Trophoblast cell (in vitro differentiated cells and primary cell): ENCODE results near the gene PRSS21.

Experiments
- DNase-seq, 2 donors: peaks; one replicate each; pipeline ENCODE4 v3.0.0-alpha.2; 2016
- H2AFZ ChIP-seq: 2 replicates; pipeline ENCODE4 v1.6.1; 2013; ENCODE audit warnings: low read length, moderate library complexity, mild to moderate bottlenecking; ENCODE audit not compliant: insufficient read depth, poor library complexity
- H2AK5ac ChIP-seq: 2 replicates; pipeline ENCODE4 v1.6.1; 2013; ENCODE audit warnings: mild to moderate bottlenecking, low read length
- H2BK120ac ChIP-seq: 2 replicates; pipeline ENCODE4 v1.6.1; 2013; ENCODE audit warnings: low read length, mild to moderate bottlenecking, moderate library complexity; ENCODE audit not compliant: insufficient read depth, poor library complexity
- H2BK12ac ChIP-seq: 2 replicates; pipeline ENCODE4 v1.6.1; 2013; ENCODE audit warnings: mild to moderate bottlenecking, low read length, moderate library complexity
- H2BK5ac ChIP-seq: 2 replicates; pipeline ENCODE4 v1.6.1; 2013; ENCODE audit warnings: low read length, low read depth, moderate library complexity, mild to moderate bottlenecking; ENCODE audit not compliant: poor library complexity
- H3K14ac ChIP-seq: 2 replicates; pipeline ENCODE4 v1.6.1; 2013; ENCODE audit warnings: mild to moderate bottlenecking, low read length
- H3K18ac ChIP-seq: 2 replicates; pipeline ENCODE4 v1.6.1; 2013; ENCODE audit warnings: mild to moderate bottlenecking, low read length
- H3K23ac ChIP-seq: 2 replicates; pipeline ENCODE4 v1.6.1; 2013; ENCODE audit warnings: low read length
- H3K27ac ChIP-seq: 2 replicates; pipeline ENCODE4 v1.5.1; 2013; ENCODE audit warnings: low read depth, mild to moderate bottlenecking, inconsistent platforms, low read length, moderate library complexity
- H3K27me3 ChIP-seq: 2 replicates; pipeline ENCODE4 v1.6.1; 2013; ENCODE audit warnings: inconsistent platforms, mild to moderate bottlenecking, low read length, moderate library complexity; ENCODE audit not compliant: insufficient read depth
- H3K36me3 ChIP-seq, 2 experiments: 1 replicate in 1 of 2; 2 replicates in 1 of 2; pipeline ENCODE4 v1.6.1; 2013; ENCODE audit warnings: low read length in 2 of 2, mild to moderate bottlenecking in 2 of 2, moderate library complexity in 1 of 2; ENCODE audit not compliant: insufficient read depth in 2 of 2, control insufficient read depth in 1 of 2
- H3K4ac ChIP-seq: 2 replicates; pipeline ENCODE4 v1.6.1; 2013; ENCODE audit warnings: low read depth, mild to moderate bottlenecking, low read length, moderate library complexity
- H3K4me1 ChIP-seq, 2 experiments: 1 replicate in 1 of 2; 2 replicates in 1 of 2; pipeline ENCODE4 v1.6.1; 2013; ENCODE audit warnings: low read length in 2 of 2, mild to moderate bottlenecking in 2 of 2, moderate library complexity in 1 of 2; ENCODE audit not compliant: insufficient read depth in 2 of 2, control insufficient read depth in 1 of 2
- H3K4me2 ChIP-seq: 2 replicates; pipeline ENCODE4 v1.6.1; 2013; ENCODE audit warnings: inconsistent platforms, mild to moderate bottlenecking, low read length, moderate library complexity
- H3K4me3 ChIP-seq: 2 replicates; pipeline ENCODE4 v1.5.1; 2013; ENCODE audit warnings: mild to moderate bottlenecking, low read depth, low read length, inconsistent platforms
- H3K79me1 ChIP-seq: one replicate; pipeline ENCODE4 v1.6.1; 2013; ENCODE audit warnings: low read length
- H3K79me2 ChIP-seq: 2 replicates; pipeline ENCODE4 v1.6.1; 2013; ENCODE audit warnings: low read length, mild to moderate bottlenecking; ENCODE audit not compliant: control insufficient read depth, insufficient read depth, poor library complexity
- H3K9ac ChIP-seq: 2 replicates; pipeline ENCODE4 v1.6.1; 2013; ENCODE audit warnings: mild to moderate bottlenecking, low read length
- H3K9me3 ChIP-seq: 2 replicates; pipeline ENCODE4 v1.6.1; 2013; ENCODE audit warnings: low read depth, mild to moderate bottlenecking, control low read depth, inconsistent platforms, low read length; ENCODE audit not compliant: insufficient read depth
- H4K12ac ChIP-seq: 2 replicates; pipeline ENCODE4 v1.6.1; 2013; ENCODE audit warnings: low read depth, mild to moderate bottlenecking, low read length, moderate library complexity
- H4K8ac ChIP-seq: 2 replicates; pipeline ENCODE4 v1.6.1; 2013; ENCODE audit warnings: low read depth, mild to moderate bottlenecking, low read length, moderate library complexity
- H4K91ac ChIP-seq: one replicate; pipeline ENCODE4 v1.6.1; 2013; ENCODE audit warnings: low read depth, mild to moderate bottlenecking, low read length, moderate library complexity
- WGBS: extraction: QIAGEN DNeasy Blood & Tissue Kit; methylation state at CpG from one replicate; pipeline ENCODE4 v1.1.7; 2013; ENCODE audit warnings: missing lambda C conversion rate; ENCODE audit not compliant: insufficient read length, insufficient coverage; ENCODE audit errors: extremely low coverage; 5-methylcytosine and 5-hydroxymethylcytosine counted together

PRSS21 gene

GRCh38 chr16:2856061-2856670, 39.1 kb downstream of the PRSS21 start:
- Histone ChIP-seq H4K91ac (no peak overlapping the region), H3K18ac (no peak overlapping the region), H3K79me2 (peaks cover 2% of the 10 kb centered on the region), H3K4me2 (no peak overlapping the region), H3K14ac (no peak overlapping the region), H2BK5ac (no peak overlapping the region), H4K8ac (no peak overlapping the region), H2AK5ac (no peak overlapping the region), H3K9me3 (peaks cover 9% of the 10 kb centered on the region), H2BK12ac (no peak overlapping the region), H3K27me3 (no peaks in the 10 kb centered on the region), H3K4ac (no peak overlapping the region), H3K4me1 (peaks cover 16 to 17% of the 10 kb centered on the region in 2 experiments), H3K79me1 (peaks cover 7% of the 10 kb centered on the region), H3K4me3 (no peak overlapping the region), H3K27ac (no peak overlapping the region), H2AFZ (no peak overlapping the region), H3K9ac (no peak overlapping the region), H3K23ac (no peak overlapping the region), H3K36me3 (peaks cover 0 to 2% of the 10 kb centered on the region in 2 experiments), H4K12ac (no peak overlapping the region), H2BK120ac (no peak overlapping the region)
- DNase-seq: peak; percentile 55 to 60
- no CpG with 5 or more reads among the region's 14 CpGs for WGBS

- H3K14ac ChIP-seq: no peak overlapping the region
- H3K4ac ChIP-seq: no peak overlapping the region
- H3K79me2 ChIP-seq: peaks cover 2% of the 10 kb centered on the region
- peaks cover 9% of the 10 kb centered on the region for H3K9me3 ChIP-seq
- H3K27me3 ChIP-seq: no peaks in the 10 kb centered on the region
- no peak for DNase-seq
- no peak overlapping the region for H4K12ac ChIP-seq
- H3K4me3 ChIP-seq: no peak overlapping the region
- H3K9ac ChIP-seq: no peak overlapping the region
- H2BK120ac ChIP-seq: no peak overlapping the region
- no peak overlapping the region for H2BK5ac ChIP-seq
- WGBS: no CpG with 5 or more reads among the region's 24 CpGs
- H3K27ac ChIP-seq: no peak overlapping the region
- peaks cover 16 to 17% of the 10 kb centered on the region in 2 experiments for H3K4me1 ChIP-seq
- H4K8ac ChIP-seq: no peak overlapping the region
- no peak overlapping the region for H2AK5ac ChIP-seq
- no peak overlapping the region for H3K23ac ChIP-seq
- no peak overlapping the region for H3K18ac ChIP-seq
- H3K79me1 ChIP-seq: peaks cover 7% of the 10 kb centered on the region
- H2AFZ ChIP-seq: no peak overlapping the region
- peak overlapping the region; percentile 2 for H4K91ac ChIP-seq
- H3K4me2 ChIP-seq: peak overlapping the region; percentile 39
- H2BK12ac ChIP-seq: no peak overlapping the region
- H3K36me3 ChIP-seq: peaks cover 0 to 2% of the 10 kb centered on the region in 2 experiments
Measured at GRCh38 chr16:2856686-2857450, 39.8 kb downstream of the PRSS21 start.

GRCh38 chr16:2857451-2858244, 40.6 kb downstream of the PRSS21 start, which contains the start of gene PRSS22:
Gene PRSS22 (minus strand): TSS chr16:2858170. CDS start chr16:2858104, 66 bp downstream.
- H4K91ac ChIP-seq: peak within 1 kb of the TSS; percentile 60
- peaks cover 2% of the 10 kb centered on the region for H3K79me2 ChIP-seq
- peak within 1 kb of the TSS; percentile 7 for H3K4me3 ChIP-seq
- peaks cover 0 to 2% of the 10 kb centered on the region in 2 experiments for H3K36me3 ChIP-seq
- peak within 1 kb of the TSS; percentile 23 for H3K14ac ChIP-seq
- no peak within 1 kb of the TSS for H3K9ac ChIP-seq
- peak within 1 kb of the TSS; percentile 30 for H2BK120ac ChIP-seq
- H3K18ac ChIP-seq: peak within 1 kb of the TSS; percentile 40
- H3K4ac ChIP-seq: no peak within 1 kb of the TSS
- no peak within 1 kb of the TSS for H3K27ac ChIP-seq
- H3K79me1 ChIP-seq: peaks cover 7% of the 10 kb centered on the region
- no peak within 1 kb of the TSS for H2BK5ac ChIP-seq
- peaks cover 9% of the 10 kb centered on the region for H3K9me3 ChIP-seq
- peak; percentile 97 for DNase-seq
- peak within 1 kb of the TSS; percentile 39 for H3K4me2 ChIP-seq
- no peak within 1 kb of the TSS for H3K23ac ChIP-seq
- H4K8ac ChIP-seq: peak within 1 kb of the TSS; percentile 55
- H3K27me3 ChIP-seq: no peaks in the 10 kb centered on the region
- H2BK12ac ChIP-seq: peak within 1 kb of the TSS; percentile 60
- H2AK5ac ChIP-seq: no peak within 1 kb of the TSS
- H3K4me1 ChIP-seq: peaks cover 16 to 17% of the 10 kb centered on the region in 2 experiments
- H2AFZ ChIP-seq: peak within 1 kb of the TSS; percentile 2
- WGBS: no CpG with 5 or more reads among the region's 42 CpGs
- peak within 1 kb of the TSS; percentile 20 for H4K12ac ChIP-seq

- Histone ChIP-seq H4K91ac (peak overlapping the region; percentile 60), H3K4ac (no peak overlapping the region), H2AFZ (no peak overlapping the region), H3K79me2 (peaks cover 2% of the 10 kb centered on the region), H4K12ac (no peak overlapping the region), H3K27ac (no peak overlapping the region), H2AK5ac (no peak overlapping the region), H3K23ac (no peak overlapping the region), H3K79me1 (peaks cover 7% of the 10 kb centered on the region), H3K9ac (no peak overlapping the region), H3K18ac (no peak overlapping the region), H2BK120ac (peak overlapping the region; percentile 30), H3K4me3 (no peak overlapping the region), H3K27me3 (no peaks in the 10 kb centered on the region), H3K4me2 (peak overlapping the region; percentile 39), H2BK5ac (no peak overlapping the region), H2BK12ac (peak overlapping the region; percentile 60), H3K4me1 (peaks cover 16 to 17% of the 10 kb centered on the region in 2 experiments), H3K14ac (no peak overlapping the region), H4K8ac (peak overlapping the region; percentile 39), H3K36me3 (peaks cover 0 to 2% of the 10 kb centered on the region in 2 experiments), H3K9me3 (peaks cover 9% of the 10 kb centered on the region)
- WGBS: no CpG with 5 or more reads among the region's 23 CpGs
- peak; percentile 96 to 98 for DNase-seq
Measured at GRCh38 chr16:2858245-2859025, 41.4 kb downstream of the PRSS21 start.
